Right atrium auricular region (tissue), 2 donors: ENCODE results near the gene SEPTIN12. TPM values are rescaled to one million over a fixed set of nuclear protein-coding genes. Genes with fewer than 3 reads are reported as not detected.

ENCODE experiments used
- DNase-seq: peaks from one replicate; pipeline ENCODE4 v3.0.0-alpha.2; 2019; ENCODE audit warnings: low spot score
- H3K27ac ChIP-seq, 2 donors: fragments of 200-600 bp; sonication (generic); 1 replicate in 1 of 2; 2 replicates in 1 of 2; pipeline ENCODE4 v1.5.1; 2016 to 2019
- H3K27me3 ChIP-seq, 2 donors: fragments of 200-600 bp; sonication (generic); one replicate each; pipeline versions ENCODE4 v1.5.1 to v1.6.0; 2017 to 2019
- H3K36me3 ChIP-seq: fragments of 200-600 bp; sonication (generic); one replicate; pipeline ENCODE4 v1.5.1; 2016
- H3K4me1 ChIP-seq, 2 donors: fragments of 200-600 bp; sonication (generic); one replicate each; pipeline versions ENCODE4 v1.5.1 to v1.6.0; 2017 to 2019
- H3K4me3 ChIP-seq, 2 donors: fragments of 200-600 bp; sonication (generic); 1 replicate in 1 of 2; 2 replicates in 1 of 2; pipeline ENCODE4 v1.5.1; 2017 to 2019; ENCODE audit warnings: mild to moderate bottlenecking in 1 of 2, moderate library complexity in 1 of 2
- H3K9me3 ChIP-seq, 2 donors: fragments of 200-600 bp; sonication (generic); one replicate each; pipeline ENCODE4 v1.5.1; 2019
- CTCF ChIP-seq, 2 donors: fragments of 200-600 bp; sonication (generic); IDR thresholded peaks; one replicate each; pipeline ENCODE4 v1.5.1; 2019; ENCODE audit warnings: antibody characterized with exemption in 2 of 2
- total RNA-seq, 2 donors: library from RNA; depleted of rRNA; stranded (reverse); fragments of >200 nt; gene quantifications; one replicate each; pipeline ENCODE4 v1.1.0, GENCODE V29; 2016

The SEPTIN12 gene
- total RNA-seq, 2 donors from 2014 or later, result not detected

- H3K9me3 ChIP-seq, result no peaks in the 10 kb centered on the region
- TF ChIP-seq CTCF (IDR thresholded peaks at IDR 0.05), result no peak
These were observed 7.9 kb downstream of the SEPTIN12 start for GRCh38 chr16:4780235-4780634.

GRCh38 chr16:4778050-4778392 lies 10.1 kb downstream of the SEPTIN12 start:
- H3K27me3 ChIP-seq, result no peaks in the 10 kb centered on the region
- no peaks in the 10 kb centered on the region for H3K36me3 ChIP-seq
- H3K4me3 ChIP-seq, result no peak overlapping the region
- no peak for DNase-seq
- no peaks in the 10 kb centered on the region for H3K9me3 ChIP-seq
- no peak overlapping the region for H3K27ac ChIP-seq
- no peak for TF ChIP-seq CTCF (IDR thresholded peaks at IDR 0.05)
- no peaks in the 10 kb centered on the region for H3K4me1 ChIP-seq

More at GRCh38 chr16:4780235-4780634, 7.9 kb downstream of the SEPTIN12 start:
- Histone ChIP-seq H3K4me3 (no peak overlapping the region), H3K36me3 (no peaks in the 10 kb centered on the region), H3K27ac (no peak overlapping the region), H3K4me1 (no peaks in the 10 kb centered on the region), H3K27me3 (no peaks in the 10 kb centered on the region)
- no peak for DNase-seq

- no peak for DNase-seq
These were observed 10.7 kb downstream of the SEPTIN12 start for GRCh38 chr16:4777339-4778049.

GRCh38 chr16:4776141-4776705 lies 11.9 kb downstream of the SEPTIN12 start:
- no peak overlapping the region for H3K27ac ChIP-seq
- H3K4me1 ChIP-seq, result no peaks in the 10 kb centered on the region
- H3K27me3 ChIP-seq, result no peaks in the 10 kb centered on the region
- DNase-seq, result no peak
- H3K4me3 ChIP-seq, result no peak overlapping the region
- no peaks in the 10 kb centered on the region for H3K9me3 ChIP-seq
- no peak for TF ChIP-seq CTCF (IDR thresholded peaks at IDR 0.05)
- no peaks in the 10 kb centered on the region for H3K36me3 ChIP-seq

More at GRCh38 chr16:4777339-4778049, 10.7 kb downstream of the SEPTIN12 start:
- Histone ChIP-seq H3K27ac (no peak overlapping the region), H3K4me1 (no peaks in the 10 kb centered on the region), H3K36me3 (no peaks in the 10 kb centered on the region), H3K9me3 (no peaks in the 10 kb centered on the region), H3K27me3 (no peaks in the 10 kb centered on the region), H3K4me3 (no peak overlapping the region)
- TF ChIP-seq CTCF (IDR thresholded peaks at IDR 0.05), result no peak

- H3K27me3 ChIP-seq, result no peaks in the 10 kb centered on the region
- no peak overlapping the region for H3K4me3 ChIP-seq
- no peak for DNase-seq
- no peaks in the 10 kb centered on the region for H3K4me1 ChIP-seq
- TF ChIP-seq CTCF (IDR thresholded peaks at IDR 0.05), result no peak
- H3K9me3 ChIP-seq, result no peaks in the 10 kb centered on the region
- no peak overlapping the region for H3K27ac ChIP-seq
- no peaks in the 10 kb centered on the region for H3K36me3 ChIP-seq
These were observed 13.1 kb downstream of the SEPTIN12 start for GRCh38 chr16:4775005-4775404.
